Kidney (tissue), 14 donors: ENCODE data around the gene NOS2. TPM values are rescaled to one million over a fixed set of nuclear protein-coding genes. Genes with fewer than 3 reads are reported as not detected.

Experiments
- DNase-seq, 5 donors: peaks; one replicate each; pipeline ENCODE4 v3.0.0-alpha.2; 2013 to 2020
- FAIRE-seq: peaks from 2 replicates; lab custom pipeline; 2012; peaks lifted over from hg19 to GRCh38; lab: Jason Lieb, UNC
- H3K27ac ChIP-seq, 2 donors: one replicate each; pipeline ENCODE4 v1.7.0; 2013; ENCODE audit warnings: low read depth in 2 of 2, low read length in 2 of 2, inconsistent platforms in 1 of 2
- H3K27me3 ChIP-seq: one replicate; pipeline ENCODE4 v1.7.1; 2013; ENCODE audit warnings: low read length, inconsistent platforms; ENCODE audit not compliant: control insufficient read depth, insufficient read depth
- H3K36me3 ChIP-seq, 3 donors: one replicate each; pipeline versions ENCODE4 v1.7.0 to v1.7.1; 2013; ENCODE audit warnings: low read length in 3 of 3, control low read depth in 1 of 3, inconsistent platforms in 1 of 3; ENCODE audit not compliant: insufficient read depth in 3 of 3, control insufficient read depth in 2 of 3
- H3K4me1 ChIP-seq, 3 donors: one replicate each; pipeline versions ENCODE4 v1.7.0 to v1.7.1; 2013; ENCODE audit warnings: low read length in 3 of 3, inconsistent platforms in 1 of 3, low read depth in 1 of 3; ENCODE audit not compliant: control insufficient read depth in 2 of 3, insufficient read depth in 2 of 3
- H3K4me3 ChIP-seq, 3 donors: one replicate each; pipeline versions ENCODE4 v1.7.0 to v1.8.1; 2013; ENCODE audit warnings: low read length in 3 of 3, control low read depth in 1 of 3, inconsistent platforms in 1 of 3
- H3K9ac ChIP-seq, 3 donors: one replicate each; pipeline versions ENCODE4 v1.7.0 to v1.7.1; 2013; ENCODE audit warnings: low read length in 3 of 3, control low read depth in 1 of 3, inconsistent platforms in 1 of 3
- H3K9me3 ChIP-seq, 3 donors: one replicate each; pipeline versions ENCODE4 v1.7.0 to v1.7.1; 2013; ENCODE audit warnings: low read length in 3 of 3, control low read depth in 1 of 3, inconsistent platforms in 1 of 3; ENCODE audit not compliant: control insufficient read depth in 2 of 3, insufficient read depth in 1 of 3
- CTCF ChIP-seq: IDR thresholded peaks from 3 replicates; pipeline ENCODE4 v1.5.1; 2012; ENCODE audit warnings: mild to moderate bottlenecking, moderate library complexity, borderline replicate concordance; ENCODE audit not compliant: insufficient read depth; ENCODE audit errors: extremely low read depth
- intact Hi-C: fragments of 100-400 bp; cut with DNase I; formaldehyde crosslinking; loops from one replicate; pipeline ENCODE4 v1.11.1; 2022
- polyA plus RNA-seq: library from polyadenylated mRNA; stranded (reverse); fragments of 350-450 nt; fragmentation: Illumina TruSeq; extraction: RNeasy Lipid Tissue Mini Kit (QIAGEN cat#74804); gene quantifications from one replicate; pipeline ENCODE4 v1.2.3, GENCODE V29; 2014; ENCODE audit warnings: low read depth, low replicate concordance; ENCODE audit not compliant: insufficient read depth
- total RNA-seq: library from RNA; stranded (reverse); fragmentation: NEBNext Ultra II Directional; extraction: Animal tissue kit (Norgen Biotek cat#: 25700); gene quantifications from one replicate; pipeline ENCODE4 v1.2.1, GENCODE V29; 2021
- donor health status: control.
- donor health status: control.
- donor health status: control.
- donor health status: control.
- donor health status: control.
- donor health status: DM: yes; HTN: yes; CAD: no.
- donor health status: Normal renal cell carcinoma (clear cell type).

NOS2 gene
- total and polyA plus RNA-seq, 2 donors from 2014 or later = 0.37 to 0.57 TPM

GRCh38 chr17:27804113-27804512 is 3.8 kb upstream of the NOS2 start:
- no peak overlapping the region for H3K4me3 ChIP-seq
- H3K27ac ChIP-seq = no peak overlapping the region
- H3K36me3 ChIP-seq = no peaks in the 10 kb centered on the region
- no peaks in the 10 kb centered on the region for H3K27me3 ChIP-seq
- H3K9me3 ChIP-seq = no peaks in the 10 kb centered on the region
- peaks cover 0 to 7% (median 0%) of the 10 kb centered on the region in 3 donors for H3K4me1 ChIP-seq
- no peak for DNase-seq
- H3K9ac ChIP-seq = no peak overlapping the region
- intact Hi-C loops = loop anchor here (10.0 kb wide), 1 partner anchor 71 kb away; no protein-coding TSS in a partner anchor
- no peak for FAIRE-seq
- TF ChIP-seq CTCF = no peak

GRCh38 chr17:27802962-27803680 is 2.8 kb upstream of the NOS2 start:
- FAIRE-seq = no peak

GRCh38 chr17:27802033-27802432 is 1.7 kb upstream of the NOS2 start:
- no peaks in the 10 kb centered on the region for H3K36me3 ChIP-seq
- intact Hi-C loops = loop anchor here (10.0 kb wide), 1 partner anchor 73 kb away; no protein-coding TSS in a partner anchor
- H3K27ac ChIP-seq = no peak overlapping the region
- TF ChIP-seq CTCF = no peak
- no peak overlapping the region for H3K4me3 ChIP-seq
- no peak overlapping the region for H3K9ac ChIP-seq
- no peaks in the 10 kb centered on the region for H3K27me3 ChIP-seq
- no peaks in the 10 kb centered on the region for H3K4me1 ChIP-seq
- DNase-seq (no peak), FAIRE-seq (no peak)
- no peaks in the 10 kb centered on the region for H3K9me3 ChIP-seq

More at GRCh38 chr17:27802962-27803680, 2.8 kb upstream of the NOS2 start:
- no peaks in the 10 kb centered on the region for H3K27me3 ChIP-seq
- H3K9me3 ChIP-seq = no peaks in the 10 kb centered on the region
- intact Hi-C loops = loop anchor here (10.0 kb wide), 1 partner anchor 72 kb away; no protein-coding TSS in a partner anchor
- DNase-seq = no peak
- no peak overlapping the region for H3K9ac ChIP-seq
- H3K27ac ChIP-seq = no peak overlapping the region
- no peak overlapping the region for H3K4me3 ChIP-seq
- peaks cover 0 to 6% (median 0%) of the 10 kb centered on the region in 3 donors for H3K4me1 ChIP-seq
- no peaks in the 10 kb centered on the region for H3K36me3 ChIP-seq
- no peak for TF ChIP-seq CTCF
